ENCODE results near the gene LAMTOR5.

LAMTOR5 gene

GRCh38 chr1:110387048-110387754 lies 20.3 kb downstream of the LAMTOR5 start:
- DNase-seq (ENCODE audit: low spot score): no peak

- no peak for DNase-seq (ENCODE audit: low spot score)
Measured at GRCh38 chr1:110385369-110385768, 22.1 kb downstream of the LAMTOR5 start.

- no peak for DNase-seq (ENCODE audit: low spot score)
Measured at GRCh38 chr1:110384581-110385321, 22.7 kb downstream of the LAMTOR5 start.

DNA sequence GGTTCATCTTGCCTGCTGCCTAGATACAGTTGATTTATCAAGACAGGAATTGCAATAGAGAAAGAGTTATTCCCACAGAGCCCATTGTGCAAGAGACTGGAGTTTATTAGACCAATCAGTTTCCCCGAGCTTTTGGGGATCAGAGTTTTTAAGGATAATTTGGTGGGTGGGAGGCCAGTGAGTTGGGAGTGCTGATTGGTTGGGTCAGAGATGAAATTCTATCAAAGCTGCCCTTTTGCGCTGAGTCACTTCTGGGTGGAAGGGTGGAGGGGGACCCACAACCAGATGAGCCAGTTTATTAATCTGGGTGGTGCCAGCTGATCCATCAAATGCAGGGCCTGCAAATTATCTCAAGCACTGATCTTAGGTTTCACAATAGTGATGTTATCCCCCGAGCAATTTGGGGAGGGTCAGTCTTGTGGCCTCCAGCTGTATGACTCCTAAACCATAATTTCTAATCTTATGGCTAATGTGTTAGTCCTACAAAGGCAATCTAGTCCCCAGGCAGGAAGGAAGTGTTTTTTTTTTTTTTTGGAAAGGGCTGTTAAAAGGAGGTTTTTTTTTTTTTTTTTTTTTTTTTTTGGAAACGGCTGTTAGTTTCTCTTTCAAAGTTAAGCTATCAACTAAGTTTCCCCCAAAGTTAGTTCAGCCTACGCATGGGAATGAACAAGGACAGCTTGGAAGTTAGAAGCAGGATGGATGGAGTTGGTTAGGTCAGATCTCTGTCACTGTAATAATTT lies 24.1 kb downstream of the LAMTOR5 start:
- no peak for DNase-seq (ENCODE audit: low spot score)

GRCh38 chr1:110380672-110381283 lies 26.7 kb downstream of the LAMTOR5 start:
- no peak for DNase-seq (ENCODE audit: low spot score)

- DNase-seq (ENCODE audit: low spot score): no peak
Measured at GRCh38 chr1:110375490-110375889, 32.0 kb downstream of the LAMTOR5 start.

- DNase-seq (ENCODE audit: low spot score): no peak
Measured at GRCh38 chr1:110370827-110371226, 36.7 kb downstream of the LAMTOR5 start.

DNA sequence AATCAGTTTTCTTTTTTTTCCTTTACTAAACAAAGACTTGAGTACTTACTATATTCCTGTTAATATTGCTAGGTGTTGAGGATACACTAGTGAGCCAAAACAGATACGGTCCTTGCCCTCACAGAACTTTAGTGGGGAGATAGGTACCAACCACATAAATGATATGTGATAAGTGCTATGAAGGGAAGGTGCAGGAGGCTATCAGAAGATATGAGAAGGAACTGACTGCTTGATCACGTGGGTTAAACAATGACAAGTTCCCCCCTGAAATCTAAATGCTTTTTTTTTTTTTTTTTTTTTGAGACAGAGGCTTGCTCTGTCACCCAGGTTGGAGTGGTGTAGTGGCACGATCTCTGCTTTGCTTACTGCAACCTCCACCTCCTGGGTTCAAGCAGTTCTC lies 43.3 kb downstream of the LAMTOR5 start:
- no peak for DNase-seq (ENCODE audit: low spot score)

GRCh38 chr1:110361856-110362255 lies 45.6 kb downstream of the LAMTOR5 start:
- no peak for DNase-seq (ENCODE audit: low spot score)

DNA sequence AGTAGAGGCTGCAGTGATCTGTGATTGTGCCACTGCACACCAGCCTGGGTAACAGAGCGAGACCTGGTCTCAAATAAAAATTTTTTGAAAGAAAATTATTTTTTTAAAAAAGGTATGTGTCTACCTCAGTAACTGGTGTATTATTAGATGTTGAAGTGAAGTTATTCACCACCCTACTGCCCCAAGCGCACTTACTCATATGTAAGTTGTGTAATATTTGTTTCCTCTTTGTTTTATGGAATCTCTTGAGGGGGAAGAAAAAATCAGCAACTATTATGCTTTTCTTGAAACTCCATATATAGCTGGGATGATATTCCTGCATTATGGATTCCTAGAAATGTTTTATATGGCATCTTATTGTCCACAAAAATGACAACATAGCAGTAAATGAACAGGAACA lies 47.1 kb downstream of the LAMTOR5 start:
- DNase-seq (ENCODE audit: low spot score): no peak

- DNase-seq (ENCODE audit: low spot score): no peak
Measured at GRCh38 chr1:110356379-110356778, 51.1 kb downstream of the LAMTOR5 start.

DNA sequence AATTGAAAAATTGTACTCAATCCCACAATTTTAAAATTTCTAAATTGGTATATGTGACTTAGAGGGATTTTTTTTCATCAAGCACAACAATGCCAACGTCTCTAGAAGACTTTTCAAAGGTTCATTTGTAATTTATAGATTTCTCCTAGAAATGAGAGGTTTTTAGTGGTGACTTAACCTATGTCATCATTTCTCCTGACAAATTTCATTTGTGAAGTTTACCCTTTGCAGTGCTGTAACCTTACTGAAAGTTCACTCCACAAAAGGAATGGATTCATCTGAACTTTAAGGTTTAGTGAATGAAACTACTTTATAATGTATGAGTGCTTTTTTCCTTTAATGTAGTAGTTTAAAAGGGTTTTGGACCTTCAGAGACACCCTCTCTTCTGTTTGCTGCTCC lies 52.2 kb downstream of the LAMTOR5 start:
- DNase-seq (ENCODE audit: low spot score): no peak

Data from HuH-7.5 (cell line).